B cell (primary cell): ENCODE measurements around the gene FMO3. TPM values are rescaled to one million over a fixed set of nuclear protein-coding genes. Genes with fewer than 3 reads are reported as not detected.

Experiments
- ATAC-seq: fragments of 200-7000 bp; cut with Tn5 transposase; one replicate; pipeline ENCODE4 v1.10.0; 2021; ENCODE audit warnings: low read depth, mild to moderate bottlenecking, moderate number of reproducible peaks, moderate library complexity
- CTCF ChIA-PET: fragments of 350-600 bp; sonication (Branson Sonifier 250); formaldehyde crosslinking; loops from one replicate; lab custom pipeline; 2021; ENCODE audit warnings: antibody characterized with exemption, inconsistent platforms; lab: Charles Lee
- POLR2A ChIA-PET: fragments of 350-600 bp; sonication (Branson Sonifier 250); formaldehyde crosslinking; loops from one replicate; lab custom pipeline; 2021; ENCODE audit warnings: antibody characterized with exemption; lab: Charles Lee
- DNase-seq: peaks from one replicate; pipeline ENCODE4 v3.0.0; 2013
- H2AFZ ChIP-seq: 2 replicates; pipeline ENCODE4 v1.6.1; 2012; ENCODE audit warnings: mild to moderate bottlenecking, low read depth, low read length; ENCODE audit not compliant: insufficient read depth, poor library complexity, severe bottlenecking
- H3K27ac ChIP-seq, 2 donors: 1 replicate in 1 of 2; 2 replicates in 1 of 2; pipeline ENCODE4 v1.5.1; 2012 to 2013; ENCODE audit warnings: low read length in 2 of 2, mild to moderate bottlenecking in 2 of 2, moderate library complexity in 1 of 2
- H3K27me3 ChIP-seq, 4 experiments: fragments of 200-600 bp in 1 of 4; sonication (generic) in 1 of 4; replicated peaks in 1 of 4; 1 replicate in 2 of 4; 2 replicates in 2 of 4; pipeline versions ENCODE4 v1.6.1 to v1.7.0; 2013 to 2016; ENCODE audit warnings: low read length in 3 of 4, mild to moderate bottlenecking in 2 of 4, mixed read lengths in 1 of 4, moderate library complexity in 1 of 4; ENCODE audit not compliant: insufficient read depth in 4 of 4, control insufficient read depth in 3 of 4; ENCODE audit errors: control extremely low read depth in 1 of 4
- H3K36me3 ChIP-seq, 2 experiments: replicated peaks in 1 of 2; 1 replicate in 1 of 2; 2 replicates in 1 of 2; pipeline versions ENCODE4 v1.6.1 to v1.7.1; 2013; ENCODE audit warnings: low read length in 1 of 2; ENCODE audit not compliant: insufficient read depth in 2 of 2, control insufficient read depth in 1 of 2; ENCODE audit errors: control extremely low read depth in 1 of 2, extremely low read depth in 1 of 2
- H3K4me1 ChIP-seq, 2 donors: fragments of 200-600 bp in 1 of 2; sonication (generic) in 1 of 2; 1 replicate in 1 of 2; 2 replicates in 1 of 2; pipeline versions ENCODE4 v1.5.1 to v1.6.1; 2013 to 2017; ENCODE audit warnings: low read length in 2 of 2; ENCODE audit not compliant: control insufficient read depth in 2 of 2, insufficient read depth in 2 of 2
- H3K4me2 ChIP-seq: replicated peaks from 2 replicates; pipeline ENCODE3; 2012; ENCODE audit warnings: mild to moderate bottlenecking, low read depth, low read length; ENCODE audit not compliant: poor library complexity, severe bottlenecking
- H3K4me3 ChIP-seq, 5 experiments: fragments of 200-600 bp in 1 of 5; sonication (generic) in 1 of 5; 1 replicate in 3 of 5; 2 replicates in 2 of 5; pipeline versions ENCODE4 v1.5.1 to v1.7.0; 2011 to 2016; ENCODE audit warnings: low read length in 4 of 5, mild to moderate bottlenecking in 4 of 5, low read depth in 2 of 5, control low read depth in 1 of 5, moderate library complexity in 1 of 5; ENCODE audit not compliant: insufficient read depth in 1 of 5; ENCODE audit errors: control extremely low read depth in 1 of 5, extremely low read depth in 1 of 5
- H3K79me2 ChIP-seq: fragments of 200-600 bp; sonication (generic); one replicate; pipeline ENCODE4 v1.6.0; 2016; ENCODE audit warnings: low read length; ENCODE audit not compliant: control insufficient read depth, insufficient read depth
- H3K9ac ChIP-seq: fragments of 200-600 bp; sonication (generic); 2 replicates; pipeline ENCODE4 v1.6.1; 2017; ENCODE audit warnings: mild to moderate bottlenecking, low read length, moderate library complexity
- H3K9me3 ChIP-seq, 3 donors: one replicate each; pipeline versions ENCODE4 v1.6.1 to v1.7.1; 2013; ENCODE audit warnings: low read length in 2 of 3; ENCODE audit not compliant: control insufficient read depth in 2 of 3, insufficient read depth in 1 of 3; ENCODE audit errors: control extremely low read depth in 1 of 3
- H4K20me1 ChIP-seq: 2 replicates; pipeline ENCODE4 v1.6.0; 2012; ENCODE audit warnings: mild to moderate bottlenecking, low read length; ENCODE audit not compliant: insufficient read depth, control insufficient read depth, poor library complexity, severe bottlenecking
- H3K27ac Mint-ChIP-seq: one replicate; pipeline ENCODE4 v1.8.0; 2021; ENCODE audit warnings: mixed read lengths
- H3K27me3 Mint-ChIP-seq: one replicate; pipeline ENCODE4 v1.8.0; 2021; ENCODE audit warnings: mixed read lengths
- H3K4me1 Mint-ChIP-seq: one replicate; pipeline ENCODE4 v1.8.0; 2021; ENCODE audit warnings: mixed read lengths
- H3K4me3 Mint-ChIP-seq: one replicate; pipeline ENCODE4 v1.8.0; 2021; ENCODE audit warnings: mixed read lengths
- H3K9me3 Mint-ChIP-seq: one replicate; pipeline ENCODE4 v1.8.0; 2022; ENCODE audit warnings: mixed read lengths; ENCODE audit not compliant: insufficient read depth
- EZH2 ChIP-seq: IDR thresholded peaks from 2 replicates; pipeline ENCODE4 v1.6.1; 2012; ENCODE audit warnings: borderline replicate concordance, low read depth, mild to moderate bottlenecking, moderate library complexity, low read length; ENCODE audit not compliant: insufficient read depth, poor library complexity, severe bottlenecking
- WGBS: methylation state at CpG from one replicate; pipeline ENCODE4 v1.1.5; 2013; ENCODE audit warnings: missing lambda C conversion rate; ENCODE audit not compliant: insufficient coverage; 5-methylcytosine and 5-hydroxymethylcytosine counted together
- intact Hi-C: fragments of 100-400 bp; cut with micrococcal nuclease; formaldehyde crosslinking; loops from one replicate; pipeline ENCODE4 v1.10.0; 2022
- polyA plus RNA-seq: library from polyadenylated mRNA; depleted of rRNA; stranded (reverse); fragments of >200 nt; gene quantifications from 2 replicates; pipeline ENCODE4 v1.2.3, GENCODE V29; 2012
- total RNA-seq, 2 donors: library from RNA; stranded (reverse); fragments of 120-200 nt in 1 of 2; gene quantifications; 1 replicate in 1 of 2; 2 replicates in 1 of 2; pipeline versions ENCODE4 v1.2.3 to v1.2.4, GENCODE V29; 2013 to 2022
- TF ChIP-seq, protein P1 (sequence below): fragments of 200-600 bp; IDR thresholded peaks from one replicate; pipeline ENCODE4 v1.8.0; 2022; ENCODE audit warnings: antibody characterized with exemption, mild to moderate bottlenecking

Gene FMO3
- total and polyA plus RNA-seq, 2 donors (not counting 1 experiment from before 2014, with no cell fraction given), result not detected

DNA sequence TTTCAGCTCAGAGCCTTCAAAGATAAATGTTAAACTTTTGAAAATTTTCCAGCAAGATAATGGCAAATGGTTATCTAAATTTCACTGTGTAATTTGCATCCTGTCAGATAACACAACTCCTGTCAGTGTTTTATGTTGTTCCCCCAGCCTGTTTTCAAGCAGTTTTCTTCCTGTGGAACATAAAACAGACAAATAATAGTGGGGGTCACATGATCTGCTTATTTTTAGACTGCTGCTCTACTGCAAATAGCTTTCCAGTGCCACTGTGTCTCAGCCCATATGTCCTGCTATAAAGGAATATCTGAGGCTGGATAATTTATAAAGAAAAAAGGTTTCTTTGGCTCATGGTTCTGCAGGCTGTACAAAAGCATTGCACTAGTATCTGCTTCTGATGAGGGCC lies 32.2 kb downstream of the FMO3 start:
- H3K27me3 Mint-ChIP-seq, result peaks cover 14% of the 10 kb centered on the region

DNA sequence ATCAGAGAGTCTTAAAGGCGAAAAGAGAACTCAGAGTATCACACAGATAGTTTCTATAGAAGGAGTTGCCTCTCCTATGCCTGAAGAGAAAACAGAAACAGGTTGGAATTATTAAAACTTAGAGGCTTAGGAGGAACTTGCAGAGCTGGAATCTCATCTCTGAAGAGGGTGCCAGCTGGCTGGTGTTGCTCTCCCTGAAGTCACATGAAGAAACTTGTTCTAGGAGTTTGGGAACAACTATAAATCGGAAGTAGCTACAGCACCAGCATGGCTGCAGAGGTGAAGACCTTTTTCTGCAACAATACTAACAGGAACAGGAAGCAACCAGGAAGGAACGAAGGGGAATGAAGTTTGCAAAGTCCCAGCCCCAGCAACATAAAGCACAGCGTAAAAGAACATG lies 35.8 kb downstream of the FMO3 start:
- H3K36me3 ChIP-seq, result no peaks in the 10 kb centered on the region
- DNase-seq, result no peak
- WGBS, result no CpG with 5 or more reads among the region's 4 CpGs

More for the DNA sequence above, 32.2 kb downstream of the FMO3 start:
- intact Hi-C loops, result no loop called here
- DNase-seq, result no peak
- TF ChIP-seq EZH2, result no peak
- TF ChIP-seq, protein P1, sequence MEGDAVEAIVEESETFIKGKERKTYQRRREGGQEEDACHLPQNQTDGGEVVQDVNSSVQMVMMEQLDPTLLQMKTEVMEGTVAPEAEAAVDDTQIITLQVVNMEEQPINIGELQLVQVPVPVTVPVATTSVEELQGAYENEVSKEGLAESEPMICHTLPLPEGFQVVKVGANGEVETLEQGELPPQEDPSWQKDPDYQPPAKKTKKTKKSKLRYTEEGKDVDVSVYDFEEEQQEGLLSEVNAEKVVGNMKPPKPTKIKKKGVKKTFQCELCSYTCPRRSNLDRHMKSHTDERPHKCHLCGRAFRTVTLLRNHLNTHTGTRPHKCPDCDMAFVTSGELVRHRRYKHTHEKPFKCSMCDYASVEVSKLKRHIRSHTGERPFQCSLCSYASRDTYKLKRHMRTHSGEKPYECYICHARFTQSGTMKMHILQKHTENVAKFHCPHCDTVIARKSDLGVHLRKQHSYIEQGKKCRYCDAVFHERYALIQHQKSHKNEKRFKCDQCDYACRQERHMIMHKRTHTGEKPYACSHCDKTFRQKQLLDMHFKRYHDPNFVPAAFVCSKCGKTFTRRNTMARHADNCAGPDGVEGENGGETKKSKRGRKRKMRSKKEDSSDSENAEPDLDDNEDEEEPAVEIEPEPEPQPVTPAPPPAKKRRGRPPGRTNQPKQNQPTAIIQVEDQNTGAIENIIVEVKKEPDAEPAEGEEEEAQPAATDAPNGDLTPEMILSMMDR, result no peak
- H3K4me3 Mint-ChIP-seq, result no peak overlapping the region
- peaks cover 0 to 1% (median under 1%) of the 10 kb centered on the region in 3 donors for H3K9me3 ChIP-seq
- no peaks in the 10 kb centered on the region for H3K4me1 ChIP-seq
- H2AFZ ChIP-seq, result no peak overlapping the region
- no peak overlapping the region for H3K27ac Mint-ChIP-seq
- ATAC-seq, result no peak
- H3K9ac ChIP-seq, result no peak overlapping the region
- no peaks in the 10 kb centered on the region for H3K36me3 ChIP-seq
- peaks cover 0 to under 1% (median 0%) of the 10 kb centered on the region in 4 experiments for H3K27me3 ChIP-seq
- H4K20me1 ChIP-seq, result no peaks in the 10 kb centered on the region
- ChIA-PET CTCF (no interaction called here), POLR2A (no interaction called here)
- no peaks in the 10 kb centered on the region for H3K4me1 Mint-ChIP-seq
- no peak overlapping the region for H3K4me3 ChIP-seq
- no peak overlapping the region for H3K27ac ChIP-seq
- no peaks in the 10 kb centered on the region for H3K79me2 ChIP-seq
- no peak overlapping the region for H3K4me2 ChIP-seq
- no peaks in the 10 kb centered on the region for H3K9me3 Mint-ChIP-seq

More for the DNA sequence above, 35.8 kb downstream of the FMO3 start:
- Histone ChIP-seq H4K20me1 (no peaks in the 10 kb centered on the region), H2AFZ (no peak overlapping the region), H3K79me2 (no peaks in the 10 kb centered on the region), H3K9me3 (peaks cover 2 to 8% (median 6%) of the 10 kb centered on the region in 3 donors), H3K9ac (no peak overlapping the region), H3K27me3 (peaks cover 0 to 4% (median 0%) of the 10 kb centered on the region in 4 experiments), H3K4me2 (no peak overlapping the region), H3K4me1 (no peaks in the 10 kb centered on the region), H3K4me3 (no peak overlapping the region), H3K27ac (no peak overlapping the region)
- intact Hi-C loops, result no loop called here
- ChIA-PET CTCF (no interaction called here), POLR2A (no interaction called here)
- Mint-ChIP-seq H3K27ac (no peak overlapping the region), H3K9me3 (peaks cover 1% of the 10 kb centered on the region), H3K4me3 (no peak overlapping the region), H3K27me3 (peaks cover 11% of the 10 kb centered on the region), H3K4me1 (no peaks in the 10 kb centered on the region)
- TF ChIP-seq, protein P1, result no peak
- TF ChIP-seq EZH2, result no peak
- no peak for ATAC-seq
